Naive thymus-derived CD4-positive, alpha-beta T cell (primary cell): ENCODE data around the gene NRXN3. TPM values are rescaled to one million over a fixed set of nuclear protein-coding genes. Genes with fewer than 3 reads are reported as not detected.

ENCODE experiments used
- ATAC-seq: fragments of 150-1000 bp; cut with Tn5 transposase; 2 replicates; pipeline ENCODE4 v1.10.0; 2021; ENCODE audit warnings: mild to moderate bottlenecking, moderate library complexity
- CTCF ChIA-PET: fragments of 350-600 bp; sonication (Branson Sonifier 250); formaldehyde crosslinking; loops from one replicate; lab custom pipeline; 2021; ENCODE audit warnings: antibody characterized with exemption; lab: Charles Lee
- POLR2A ChIA-PET: fragments of 350-600 bp; sonication (Branson Sonifier 250); formaldehyde crosslinking; loops from one replicate; lab custom pipeline; 2021; ENCODE audit warnings: antibody characterized with exemption, inconsistent platforms; lab: Charles Lee
- DNase-seq, 9 donors: peaks; one replicate each; pipeline versions ENCODE4 v3.0.0 to v3.0.0-alpha.2; 2020 to 2022; ENCODE audit warnings: mixed read lengths in 1 of 9
- H3K27ac ChIP-seq: one replicate; pipeline ENCODE4 v1.7.0; 2013; ENCODE audit warnings: mild to moderate bottlenecking, low read depth, low read length, moderate library complexity
- H3K27me3 ChIP-seq, 2 donors: one replicate each; pipeline ENCODE4 v1.7.0; 2013; ENCODE audit warnings: low read length in 2 of 2, mild to moderate bottlenecking in 2 of 2, moderate library complexity in 2 of 2; ENCODE audit not compliant: control insufficient read depth in 2 of 2, insufficient read depth in 2 of 2
- H3K36me3 ChIP-seq, 3 experiments: 1 replicate in 2 of 3; 2 replicates in 1 of 3; pipeline ENCODE4 v1.7.0; 2013; ENCODE audit warnings: low read length in 3 of 3, mild to moderate bottlenecking in 3 of 3, moderate library complexity in 1 of 3; ENCODE audit not compliant: insufficient read depth in 3 of 3, control insufficient read depth in 2 of 3
- H3K4me1 ChIP-seq, 2 donors: one replicate each; pipeline ENCODE4 v1.7.0; 2013; ENCODE audit warnings: low read length in 2 of 2, mild to moderate bottlenecking in 2 of 2, moderate library complexity in 1 of 2; ENCODE audit not compliant: control insufficient read depth in 2 of 2, insufficient read depth in 2 of 2
- H3K4me3 ChIP-seq: 2 replicates; pipeline ENCODE4 v1.7.0; 2013; ENCODE audit warnings: mild to moderate bottlenecking, low read length
- H3K9me3 ChIP-seq, 3 experiments: 1 replicate in 2 of 3; 2 replicates in 1 of 3; pipeline ENCODE4 v1.7.0; 2013; ENCODE audit warnings: low read length in 3 of 3; ENCODE audit not compliant: control insufficient read depth in 2 of 3
- H3K27ac Mint-ChIP-seq, 9 donors: one replicate each; pipeline ENCODE4 v1.8.0; 2020 to 2022; ENCODE audit warnings: mixed read lengths in 9 of 9, mild to moderate bottlenecking in 8 of 9, moderate library complexity in 5 of 9, inconsistent platforms in 2 of 9
- H3K27me3 Mint-ChIP-seq, 5 donors: one replicate each; pipeline ENCODE4 v1.8.0; 2021 to 2022; ENCODE audit warnings: mixed read lengths in 5 of 5, mild to moderate bottlenecking in 1 of 5
- H3K36me3 Mint-ChIP-seq, 5 donors: one replicate each; pipeline ENCODE4 v1.8.0; 2020 to 2022; ENCODE audit warnings: mixed read lengths in 5 of 5, mild to moderate bottlenecking in 3 of 5, inconsistent platforms in 1 of 5
- H3K4me1 Mint-ChIP-seq, 7 donors: one replicate each; pipeline ENCODE4 v1.8.0; 2020 to 2022; ENCODE audit warnings: mixed read lengths in 7 of 7, mild to moderate bottlenecking in 3 of 7, inconsistent platforms in 1 of 7
- H3K4me3 Mint-ChIP-seq, 10 donors: one replicate each; pipeline ENCODE4 v1.8.0; 2020 to 2022; ENCODE audit warnings: mild to moderate bottlenecking in 10 of 10, mixed read lengths in 10 of 10, moderate library complexity in 6 of 10, inconsistent platforms in 2 of 10
- H3K9me3 Mint-ChIP-seq, 11 donors: one replicate each; pipeline ENCODE4 v1.8.0; 2020 to 2022; ENCODE audit warnings: mixed read lengths in 11 of 11, mild to moderate bottlenecking in 4 of 11, inconsistent platforms in 1 of 11, moderate library complexity in 1 of 11
- intact Hi-C, 2 donors: fragments of 100-400 bp; cut with micrococcal nuclease; formaldehyde crosslinking; loops; one replicate each; pipeline ENCODE4 v1.15.1; 2023
- polyA plus RNA-seq, 2 donors: library from polyadenylated mRNA; unstranded; fragments of 300-500 nt; fragmentation: Illumina TruSeq; gene quantifications; one replicate each; pipeline ENCODE4 v1.2.3, GENCODE V29; 2021
- total RNA-seq, 6 experiments: library from RNA in 5 of 6; stranded (reverse) in 5 of 6; gene quantifications; 1 replicate in 5 of 6; 2 replicates in 1 of 6; pipeline ENCODE4 v1.2.3 and lab custom pipeline; 2021 to 2026

NRXN3 gene
- total and polyA plus RNA-seq, 7 experiments from 2014 or later, result not detected

DNA sequence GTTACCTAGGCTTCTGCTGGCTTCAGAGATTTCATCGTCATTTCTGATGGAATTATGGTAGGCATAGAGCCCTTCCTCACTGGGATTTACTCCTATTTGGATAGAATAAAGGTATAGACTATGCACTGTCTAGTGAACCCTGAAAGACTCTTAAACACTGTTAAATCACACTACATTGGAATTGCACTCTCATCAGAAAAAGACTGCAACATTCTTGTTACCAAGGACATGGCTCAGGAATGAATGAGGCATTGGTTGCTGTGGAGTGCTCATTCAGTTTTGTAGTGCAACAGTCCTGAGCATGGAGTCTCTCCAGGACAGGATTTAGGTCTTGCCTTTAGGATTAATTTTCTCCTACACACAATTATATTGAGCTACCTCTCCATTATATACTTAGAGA lies 483.0 kb downstream of the NRXN3 start:
- Histone ChIP-seq H3K27me3 (no peaks in the 10 kb centered on the region), H3K4me3 (no peak overlapping the region), H3K36me3 (no peaks in the 10 kb centered on the region), H3K4me1 (no peaks in the 10 kb centered on the region), H3K9me3 (no peaks in the 10 kb centered on the region), H3K27ac (no peak overlapping the region)
- intact Hi-C loops, result no loop called here
- peaks cover 0 to 15% (median 4%) of the 10 kb centered on the region in 11 donors for H3K9me3 Mint-ChIP-seq
- H3K4me3 Mint-ChIP-seq, result no peak overlapping the region
- H3K27ac Mint-ChIP-seq, result no peak overlapping the region
- DNase-seq (no peak), ATAC-seq (no peak)
- H3K27me3 Mint-ChIP-seq, result peaks cover 0 to 17% (median 14%) of the 10 kb centered on the region in 5 donors
- no peaks in the 10 kb centered on the region for H3K36me3 Mint-ChIP-seq
- ChIA-PET POLR2A (interaction anchor here (0.6 kb wide), 1 partner anchor 19 kb away, joined by 3 read pairs; no protein-coding TSS in a partner anchor), CTCF (no interaction called here)
- H3K4me1 Mint-ChIP-seq, result peaks cover 0 to 2% (median 0%) of the 10 kb centered on the region in 7 donors

- H3K27ac Mint-ChIP-seq, result no peak overlapping the region
- H3K4me1 ChIP-seq, result no peaks in the 10 kb centered on the region
- H3K9me3 ChIP-seq, result no peaks in the 10 kb centered on the region
- no peak for ATAC-seq
- no peak overlapping the region for H3K4me3 Mint-ChIP-seq
- ChIA-PET POLR2A (no interaction called here), CTCF (no interaction called here)
- no peak for DNase-seq
- H3K27ac ChIP-seq, result no peak overlapping the region
- H3K36me3 Mint-ChIP-seq, result no peaks in the 10 kb centered on the region
- intact Hi-C loops, result no loop called here
- no peak overlapping the region for H3K4me3 ChIP-seq
- H3K27me3 Mint-ChIP-seq, result peaks cover 0 to 10% (median 4%) of the 10 kb centered on the region in 5 donors
- no peaks in the 10 kb centered on the region for H3K27me3 ChIP-seq
- H3K4me1 Mint-ChIP-seq, result no peaks in the 10 kb centered on the region
- H3K9me3 Mint-ChIP-seq, result peaks cover 0 to 14% (median 4%) of the 10 kb centered on the region in 11 donors
- H3K36me3 ChIP-seq, result no peaks in the 10 kb centered on the region
Observed at GRCh38 chr14:78657451-78657850, 487.3 kb downstream of the NRXN3 start.

GRCh38 chr14:78664841-78665240 lies 494.7 kb downstream of the NRXN3 start:
- peaks cover 0 to 5% (median 0%) of the 10 kb centered on the region in 5 donors for H3K27me3 Mint-ChIP-seq
- no peak overlapping the region for H3K4me3 ChIP-seq
- no peak for DNase-seq

GRCh38 chr14:78666336-78667056 lies 496.3 kb downstream of the NRXN3 start:
- Mint-ChIP-seq H3K4me1 (no peaks in the 10 kb centered on the region), H3K27me3 (peaks cover 0 to 11% (median 0%) of the 10 kb centered on the region in 5 donors), H3K4me3 (no peak overlapping the region), H3K9me3 (peaks cover 0 to 8% (median 5%) of the 10 kb centered on the region in 11 donors), H3K27ac (no peak overlapping the region), H3K36me3 (peaks cover 0 to 4% (median 0%) of the 10 kb centered on the region in 5 donors)
- Histone ChIP-seq H3K36me3 (no peaks in the 10 kb centered on the region), H3K27me3 (no peaks in the 10 kb centered on the region), H3K9me3 (no peaks in the 10 kb centered on the region), H3K27ac (no peak overlapping the region), H3K4me1 (no peaks in the 10 kb centered on the region), H3K4me3 (no peak overlapping the region)
- DNase-seq (no peak), ATAC-seq (no peak)
- CTCF ChIA-PET, result no interaction called here
- POLR2A ChIA-PET, result no interaction called here
- intact Hi-C loops, result no loop called here

More at GRCh38 chr14:78664841-78665240, 494.7 kb downstream of the NRXN3 start:
- H3K4me1 ChIP-seq, result no peaks in the 10 kb centered on the region
- no peaks in the 10 kb centered on the region for H3K27me3 ChIP-seq
- ChIA-PET CTCF (no interaction called here), POLR2A (no interaction called here)
- intact Hi-C loops, result no loop called here
- Mint-ChIP-seq H3K36me3 (no peaks in the 10 kb centered on the region), H3K4me1 (no peaks in the 10 kb centered on the region), H3K9me3 (peaks cover 0 to 6% (median 1%) of the 10 kb centered on the region in 11 donors), H3K27ac (no peak overlapping the region), H3K4me3 (no peak overlapping the region)
- ATAC-seq, result no peak
- no peaks in the 10 kb centered on the region for H3K36me3 ChIP-seq
- H3K9me3 ChIP-seq, result no peaks in the 10 kb centered on the region
- no peak overlapping the region for H3K27ac ChIP-seq

DNA sequence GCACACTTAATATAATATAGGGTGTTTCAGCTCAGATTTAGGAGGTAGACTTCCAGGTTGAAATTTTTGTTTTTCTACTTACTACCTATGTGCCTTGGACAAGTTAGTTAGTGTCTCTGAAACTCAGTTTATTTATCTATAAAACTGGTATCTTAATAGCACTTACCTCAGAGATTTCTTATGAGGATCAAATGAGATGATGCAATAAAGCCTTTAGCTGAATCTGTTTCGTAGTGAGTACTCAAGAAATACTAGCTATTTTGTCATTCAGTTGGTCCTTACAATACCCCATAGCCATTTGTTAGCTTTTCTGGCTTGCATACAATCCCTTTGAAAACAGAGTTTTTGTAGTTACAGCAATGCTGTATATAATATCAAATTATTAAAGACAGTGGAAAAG lies 497.0 kb downstream of the NRXN3 start:
- H3K27me3 ChIP-seq, result no peaks in the 10 kb centered on the region
- Mint-ChIP-seq H3K27ac (no peak overlapping the region), H3K4me1 (no peaks in the 10 kb centered on the region), H3K4me3 (no peak overlapping the region), H3K9me3 (peaks cover 0 to 8% (median 5%) of the 10 kb centered on the region in 11 donors), H3K36me3 (peaks cover 0 to 4% (median 0%) of the 10 kb centered on the region in 5 donors), H3K27me3 (peaks cover 0 to 11% (median 0%) of the 10 kb centered on the region in 5 donors)
- no peak overlapping the region for H3K4me3 ChIP-seq
- intact Hi-C loops, result no loop called here
- no peaks in the 10 kb centered on the region for H3K36me3 ChIP-seq
- H3K27ac ChIP-seq, result no peak overlapping the region
- ChIA-PET CTCF (no interaction called here), POLR2A (no interaction called here)
- H3K4me1 ChIP-seq, result no peaks in the 10 kb centered on the region
- no peak for DNase-seq
- H3K9me3 ChIP-seq, result no peaks in the 10 kb centered on the region
- no peak for ATAC-seq

GRCh38 chr14:78673845-78674244 lies 503.7 kb downstream of the NRXN3 start:
- POLR2A ChIA-PET, result no interaction called here
- H3K36me3 ChIP-seq, result no peaks in the 10 kb centered on the region
- intact Hi-C loops, result no loop called here
- no peaks in the 10 kb centered on the region for H3K27me3 ChIP-seq
- no peaks in the 10 kb centered on the region for H3K9me3 ChIP-seq
- peaks cover 0 to 4% (median 0%) of the 10 kb centered on the region in 5 donors for H3K36me3 Mint-ChIP-seq
- peaks cover 0 to 12% (median 2%) of the 10 kb centered on the region in 11 donors for H3K9me3 Mint-ChIP-seq
- H3K27ac Mint-ChIP-seq, result no peak overlapping the region
- CTCF ChIA-PET, result no interaction called here
- no peak overlapping the region for H3K27ac ChIP-seq
- H3K4me1 Mint-ChIP-seq, result no peaks in the 10 kb centered on the region
- H3K4me3 ChIP-seq, result no peak overlapping the region
- DNase-seq (no peak), ATAC-seq (no peak)
- H3K4me1 ChIP-seq, result no peaks in the 10 kb centered on the region
- no peak overlapping the region for H3K4me3 Mint-ChIP-seq
- peaks cover 0 to 9% (median 2%) of the 10 kb centered on the region in 5 donors for H3K27me3 Mint-ChIP-seq

DNA sequence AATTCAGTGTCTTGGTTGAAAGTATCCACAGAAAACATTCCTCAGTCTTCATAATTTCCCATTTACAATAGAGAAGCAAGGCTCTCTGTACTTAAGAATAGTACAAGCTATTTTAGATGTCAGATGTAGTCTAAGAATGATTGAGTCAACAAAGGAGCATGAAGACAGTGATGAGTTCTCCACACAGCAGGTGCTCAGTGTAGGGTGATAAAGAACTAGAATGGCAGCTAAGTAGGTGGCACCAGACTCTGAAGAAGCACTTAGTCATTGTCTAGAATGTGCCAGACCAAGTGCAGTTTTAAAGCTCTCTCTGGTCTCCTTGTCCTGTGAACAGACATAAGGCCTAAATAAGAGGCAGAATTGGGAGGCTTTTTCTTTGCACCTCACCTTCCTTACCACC lies 504.6 kb downstream of the NRXN3 start:
- H3K9me3 Mint-ChIP-seq, result peaks cover 0 to 12% (median 1%) of the 10 kb centered on the region in 11 donors
- Histone ChIP-seq H3K36me3 (no peaks in the 10 kb centered on the region), H3K9me3 (no peaks in the 10 kb centered on the region), H3K4me1 (no peaks in the 10 kb centered on the region), H3K27ac (no peak overlapping the region), H3K4me3 (no peak overlapping the region), H3K27me3 (no peaks in the 10 kb centered on the region)
- peaks cover 0 to 6% (median 2%) of the 10 kb centered on the region in 5 donors for H3K27me3 Mint-ChIP-seq
- H3K27ac Mint-ChIP-seq, result no peak overlapping the region
- H3K4me3 Mint-ChIP-seq, result no peak overlapping the region
- ChIA-PET POLR2A (no interaction called here), CTCF (no interaction called here)
- DNase-seq, result no peak
- H3K4me1 Mint-ChIP-seq, result no peaks in the 10 kb centered on the region
- intact Hi-C loops, result no loop called here
- no peak for ATAC-seq
- peaks cover 0 to 4% (median 0%) of the 10 kb centered on the region in 5 donors for H3K36me3 Mint-ChIP-seq
